GM23248 (cell line): ENCODE measurements around the gene SIPA1L3. TPM values are rescaled to one million over a fixed set of nuclear protein-coding genes. Genes with fewer than 3 reads are reported as not detected.

Experiments
- DNase-seq: peaks from one replicate; pipeline ENCODE4 v3.0.0-alpha.2; 2015
- H2AFZ ChIP-seq: fragments of 200-600 bp; sonication (generic); 2 replicates; pipeline ENCODE4 v1.6.1; 2016; ENCODE audit warnings: antibody characterized with exemption
- H3F3A ChIP-seq: fragments of 200-600 bp; sonication (generic); 2 replicates; pipeline ENCODE4 v1.6.1; 2016; ENCODE audit warnings: mild to moderate bottlenecking, antibody characterized with exemption, mixed run types; ENCODE audit not compliant: insufficient read depth
- H3K27ac ChIP-seq: fragments of 200-600 bp; sonication (generic); 2 replicates; pipeline ENCODE4 v1.5.1; 2016; ENCODE audit warnings: mild to moderate bottlenecking
- H3K27me3 ChIP-seq: fragments of 200-600 bp; sonication (generic); replicated peaks from 2 replicates; pipeline ENCODE4 v1.6.1; 2016; ENCODE audit warnings: mild to moderate bottlenecking; ENCODE audit not compliant: insufficient read depth
- H3K36me3 ChIP-seq: fragments of 200-600 bp; sonication (generic); 2 replicates; pipeline ENCODE4 v1.6.1; 2016; ENCODE audit warnings: low read depth, mild to moderate bottlenecking
- H3K4me1 ChIP-seq: fragments of 200-600 bp; sonication (generic); 2 replicates; pipeline ENCODE4 v1.6.1; 2016; ENCODE audit warnings: mild to moderate bottlenecking; ENCODE audit not compliant: insufficient read depth
- H3K4me2 ChIP-seq: fragments of 200-600 bp; sonication (generic); one replicate; pipeline ENCODE4 v1.6.1; 2016; ENCODE audit warnings: mild to moderate bottlenecking; ENCODE audit not compliant: unreplicated experiment
- H3K4me3 ChIP-seq: fragments of 200-600 bp; sonication (generic); 2 replicates; pipeline ENCODE4 v1.5.1; 2016; ENCODE audit warnings: mild to moderate bottlenecking
- H3K79me2 ChIP-seq: fragments of 200-600 bp; sonication (generic); 2 replicates; pipeline ENCODE4 v1.6.1; 2016; ENCODE audit warnings: mild to moderate bottlenecking; ENCODE audit not compliant: insufficient read depth
- H3K9ac ChIP-seq: fragments of 200-600 bp; sonication (generic); 2 replicates; pipeline ENCODE4 v1.6.1; 2016; ENCODE audit warnings: mild to moderate bottlenecking
- H3K9me2 ChIP-seq: fragments of 200-600 bp; sonication (generic); 2 replicates; pipeline ENCODE4 v1.6.1; 2016; ENCODE audit warnings: mixed run types, mild to moderate bottlenecking, moderate library complexity; ENCODE audit not compliant: insufficient read depth
- H3K9me3 ChIP-seq: fragments of 200-600 bp; sonication (generic); one replicate; pipeline ENCODE4 v1.6.1; 2017; ENCODE audit warnings: low read depth
- H4K20me1 ChIP-seq: fragments of 200-600 bp; sonication (generic); 2 replicates; pipeline ENCODE4 v1.6.0; 2016; ENCODE audit not compliant: insufficient read depth
- EZH2 ChIP-seq: fragments of 200-600 bp; sonication (generic); IDR thresholded peaks from 2 replicates; pipeline ENCODE4 v1.6.1; 2018; ENCODE audit warnings: antibody characterized with exemption, mild to moderate bottlenecking; ENCODE audit not compliant: insufficient read depth, poor library complexity, severe bottlenecking
- EZH2phosphoT487 ChIP-seq: fragments of 200-600 bp; sonication (generic); IDR thresholded peaks from 2 replicates; pipeline ENCODE4 v1.6.1; 2018; ENCODE audit warnings: antibody characterized with exemption, moderate library complexity, mild to moderate bottlenecking, low read depth; ENCODE audit not compliant: insufficient read depth
- WGBS, 2 experiments: methylation state at CpG; one replicate each; pipeline ENCODE4 v1.1.6; 2015 to 2017; ENCODE audit warnings: low lambda C conversion rate in 2 of 2, low coverage in 1 of 2; ENCODE audit errors: missing lambda C conversion rate in 2 of 2; 5-methylcytosine and 5-hydroxymethylcytosine counted together
- in situ Hi-C: fragments of 300-500 bp; cut with MboI; formaldehyde crosslinking; loops from 2 replicates; pipeline ENCODE4 v1.15.0; 2020
- polyA plus RNA-seq: library from polyadenylated mRNA; unstranded; fragments of >200 nt; fragmentation: Nextera tagmentation; extraction: Ambion mirVana; gene quantifications from 2 replicates; pipeline ENCODE4 v1.2.1, GENCODE V29; 2016
- total RNA-seq: library from RNA; depleted of rRNA; stranded (reverse); fragments of >200 nt; shearing (Covaris generic); gene quantifications from 2 replicates; pipeline ENCODE4 v1.2.3, GENCODE V29; 2014

Gene SIPA1L3
- total and polyA plus RNA-seq, 2 experiments from 2014 or later = 3.7 to 12.1 TPM

- Histone ChIP-seq H3K27me3 (no peaks in the 10 kb centered on the region), H3K79me2 (peaks cover 96% of the 10 kb centered on the region), H3K9me2 (no peaks in the 10 kb centered on the region), H3K4me3 (no peak overlapping the region), H3K36me3 (no peaks in the 10 kb centered on the region; the same call in 1 of the 2 replicates), H2AFZ (no peak overlapping the region), H3F3A (no peaks in the 10 kb centered on the region), H3K27ac (no peak overlapping the region), H3K9me3 (no peaks in the 10 kb centered on the region), H3K9ac (no peak overlapping the region), H4K20me1 (no peaks in the 10 kb centered on the region), H3K4me2 (no peak overlapping the region), H3K4me1 (no peaks in the 10 kb centered on the region)
- 87 to 94% methylated on average over 5 of the region's 5 CpGs for WGBS, 2 experiments
- TF ChIP-seq EZH2phosphoT487 = no peak
- TF ChIP-seq EZH2 = no peak
- in situ Hi-C loops = no loop called here
- DNase-seq = no peak
Measured at GRCh38 chr19:37943480-37943879, 36.5 kb downstream of the SIPA1L3 start.

DNA sequence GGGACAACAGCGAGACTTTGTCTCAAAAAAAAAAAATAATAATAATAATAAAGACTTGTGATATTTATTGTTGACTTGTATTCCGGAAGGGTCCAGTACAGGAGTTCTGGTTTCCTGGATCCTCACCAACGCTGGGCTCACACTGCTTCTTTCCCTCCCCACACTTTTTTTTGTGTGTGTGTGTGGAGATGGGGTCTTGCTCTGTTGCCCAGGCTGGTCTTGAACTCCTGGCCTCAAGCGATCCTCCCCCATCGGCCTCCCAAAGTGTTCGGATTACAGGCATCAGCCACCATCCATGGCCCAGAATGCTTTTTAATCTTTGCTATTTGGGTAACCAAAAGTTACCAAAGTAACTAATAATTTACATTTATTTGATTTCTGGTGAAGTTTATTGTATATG lies 39.1 kb downstream of the SIPA1L3 start:
- no peaks in the 10 kb centered on the region for H3K4me1 ChIP-seq
- no peak overlapping the region for H3K4me2 ChIP-seq
- no peak overlapping the region for H3K9ac ChIP-seq
- TF ChIP-seq EZH2phosphoT487 = no peak
- no peaks in the 10 kb centered on the region for H3K36me3 ChIP-seq
- H3K9me2 ChIP-seq = no peaks in the 10 kb centered on the region
- no peaks in the 10 kb centered on the region for H3K9me3 ChIP-seq
- H3K79me2 ChIP-seq = peaks cover 96% of the 10 kb centered on the region
- no peaks in the 10 kb centered on the region for H3F3A ChIP-seq
- in situ Hi-C loops = no loop called here
- H3K27ac ChIP-seq = no peak overlapping the region
- H4K20me1 ChIP-seq = no peaks in the 10 kb centered on the region
- H3K4me3 ChIP-seq = no peak overlapping the region
- no peak overlapping the region for H2AFZ ChIP-seq
- 92 to 93% methylated on average over 6 of the region's 6 CpGs for WGBS, 2 experiments
- H3K27me3 ChIP-seq = no peaks in the 10 kb centered on the region
- DNase-seq = no peak

- no peak overlapping the region for H3K4me2 ChIP-seq
- TF ChIP-seq EZH2 = no peak
- TF ChIP-seq EZH2phosphoT487 = no peak
- H3F3A ChIP-seq = no peaks in the 10 kb centered on the region
- no peak overlapping the region for H3K9ac ChIP-seq
- no peaks in the 10 kb centered on the region for H3K9me2 ChIP-seq
- peaks cover 99% of the 10 kb centered on the region for H3K79me2 ChIP-seq
- H3K4me1 ChIP-seq = no peaks in the 10 kb centered on the region
- H4K20me1 ChIP-seq = no peaks in the 10 kb centered on the region
- in situ Hi-C loops = no loop called here
- H3K27me3 ChIP-seq = no peaks in the 10 kb centered on the region
- H3K27ac ChIP-seq = no peak overlapping the region
- no peaks in the 10 kb centered on the region for H3K36me3 ChIP-seq
- H3K9me3 ChIP-seq = no peaks in the 10 kb centered on the region
- no peak overlapping the region for H3K4me3 ChIP-seq
- DNase-seq = no peak
- 89 to 90% methylated on average over 5 of the region's 5 CpGs for WGBS, 2 experiments
- no peak overlapping the region for H2AFZ ChIP-seq
Measured at GRCh38 chr19:37947778-37948177, 40.8 kb downstream of the SIPA1L3 start.

DNA sequence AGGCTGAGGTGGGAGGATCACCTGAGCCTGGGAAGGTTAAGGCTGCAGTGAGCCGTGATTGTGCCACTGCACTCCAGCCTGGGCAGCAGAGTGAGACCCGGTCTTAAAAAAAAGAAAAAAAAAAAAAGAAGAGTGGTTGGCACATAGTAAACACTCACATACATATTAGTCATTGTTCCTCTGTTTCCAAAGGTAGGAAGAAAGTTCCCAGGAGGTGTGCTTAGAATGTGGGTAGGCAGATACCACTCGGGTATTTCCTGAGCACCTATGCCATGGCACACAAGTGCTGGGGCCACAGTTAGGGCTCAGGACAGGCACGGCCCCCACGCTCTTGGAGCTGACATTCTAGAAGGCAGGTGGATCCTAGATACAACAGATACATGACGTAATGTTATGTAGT lies 41.4 kb downstream of the SIPA1L3 start:
- Histone ChIP-seq H3K9ac (no peak overlapping the region), H3K36me3 (no peaks in the 10 kb centered on the region), H3K9me3 (no peaks in the 10 kb centered on the region), H2AFZ (no peak overlapping the region), H3K4me1 (peaks cover 3% of the 10 kb centered on the region), H3K4me2 (no peak overlapping the region), H4K20me1 (no peaks in the 10 kb centered on the region), H3F3A (no peaks in the 10 kb centered on the region), H3K4me3 (no peak overlapping the region), H3K27me3 (no peaks in the 10 kb centered on the region), H3K79me2 (peaks cover 99% of the 10 kb centered on the region), H3K9me2 (no peaks in the 10 kb centered on the region), H3K27ac (no peak overlapping the region)
- no peak for DNase-seq
- in situ Hi-C loops = no loop called here
- no peak for TF ChIP-seq EZH2
- TF ChIP-seq EZH2phosphoT487 = no peak
- 90 to 94% methylated on average over 6 of the region's 6 CpGs for WGBS, 2 experiments

- Histone ChIP-seq H3K27me3 (no peaks in the 10 kb centered on the region), H3K9ac (no peak overlapping the region), H4K20me1 (no peaks in the 10 kb centered on the region), H3K4me3 (no peak overlapping the region), H3K79me2 (peaks cover 97% of the 10 kb centered on the region), H3K27ac (no peak overlapping the region), H3K36me3 (no peaks in the 10 kb centered on the region), H2AFZ (no peak overlapping the region), H3K9me2 (no peaks in the 10 kb centered on the region), H3K4me2 (no peak overlapping the region), H3F3A (peaks cover 6% of the 10 kb centered on the region; the same call in 1 of the 2 replicates), H3K4me1 (peaks cover 12% of the 10 kb centered on the region), H3K9me3 (no peaks in the 10 kb centered on the region)
- TF ChIP-seq EZH2phosphoT487 (no peak), EZH2 (no peak)
- DNase-seq = no peak
- WGBS, 2 experiments = 93 to 96% methylated on average over 24 to 25 of the region's 25 CpGs
- in situ Hi-C loops = no loop called here
Measured at GRCh38 chr19:37950471-37951175, 43.6 kb downstream of the SIPA1L3 start.
